Esophagus muscularis mucosa (tissue), 4 donors: Measurements from ENCODE around the gene PALMD.

Experiments used
- EP300 ChIP-seq: sonication (generic); formaldehyde crosslinking; IDR thresholded peaks from one replicate; pipeline ENCODE4 v1.6.1; 2017; ENCODE audit warnings: antibody characterized with exemption
- POLR2A ChIP-seq: fragments of 450-650 bp; IDR thresholded peaks from one replicate; pipeline ENCODE4 v1.6.1; 2017; ENCODE audit warnings: antibody characterized with exemption, moderate library complexity, mild to moderate bottlenecking, low read depth
- POLR2AphosphoS5 ChIP-seq, 2 donors: sonication (generic); formaldehyde crosslinking; IDR thresholded peaks; one replicate each; pipeline ENCODE4 v1.6.1; 2017; ENCODE audit warnings: antibody characterized with exemption in 2 of 2
- TF ChIP-seq, protein P1 (sequence below), 3 experiments: fragments of 200-600 bp in 2 of 3; fragments of 450-650 bp in 1 of 3; sonication (generic) in 2 of 3; IDR thresholded peaks; one replicate each; pipeline ENCODE4 v1.5.1; 2017 to 2019; ENCODE audit warnings: antibody characterized with exemption in 3 of 3, mild to moderate bottlenecking in 2 of 3, moderate library complexity in 1 of 3

DNA sequence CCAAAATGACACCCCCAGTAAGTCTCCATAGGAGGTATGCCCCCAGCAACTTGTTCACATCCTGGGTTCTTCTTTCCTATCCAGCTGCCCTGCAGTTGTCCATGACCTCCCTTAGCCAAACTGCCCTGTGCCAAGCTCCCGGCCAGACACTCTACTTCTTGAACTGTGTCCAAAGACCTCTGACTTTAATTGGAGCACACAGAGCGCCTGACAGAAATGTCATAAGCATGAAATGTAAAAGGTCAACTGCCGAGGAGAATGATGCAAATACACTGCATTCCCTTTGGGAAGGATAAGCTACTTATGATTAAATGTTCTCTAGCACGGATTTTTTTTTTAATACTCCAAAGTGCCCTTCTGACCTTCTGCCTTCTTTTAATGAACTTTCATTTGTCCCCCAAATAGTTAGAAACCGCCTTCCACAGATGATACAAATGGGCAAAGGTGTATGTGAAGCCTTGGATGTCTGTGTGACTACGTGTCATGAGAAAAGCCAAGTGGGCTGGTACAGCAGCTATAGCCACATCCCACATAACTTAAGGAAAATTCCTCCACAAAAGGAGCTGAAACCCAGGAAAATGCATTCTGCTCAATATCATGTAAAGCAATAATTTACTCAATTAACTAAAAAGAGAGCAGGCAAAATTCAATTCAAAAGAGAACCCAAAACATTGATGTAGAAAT, 26.8 kb downstream of the PALMD start:
- TF ChIP-seq, protein P1, sequence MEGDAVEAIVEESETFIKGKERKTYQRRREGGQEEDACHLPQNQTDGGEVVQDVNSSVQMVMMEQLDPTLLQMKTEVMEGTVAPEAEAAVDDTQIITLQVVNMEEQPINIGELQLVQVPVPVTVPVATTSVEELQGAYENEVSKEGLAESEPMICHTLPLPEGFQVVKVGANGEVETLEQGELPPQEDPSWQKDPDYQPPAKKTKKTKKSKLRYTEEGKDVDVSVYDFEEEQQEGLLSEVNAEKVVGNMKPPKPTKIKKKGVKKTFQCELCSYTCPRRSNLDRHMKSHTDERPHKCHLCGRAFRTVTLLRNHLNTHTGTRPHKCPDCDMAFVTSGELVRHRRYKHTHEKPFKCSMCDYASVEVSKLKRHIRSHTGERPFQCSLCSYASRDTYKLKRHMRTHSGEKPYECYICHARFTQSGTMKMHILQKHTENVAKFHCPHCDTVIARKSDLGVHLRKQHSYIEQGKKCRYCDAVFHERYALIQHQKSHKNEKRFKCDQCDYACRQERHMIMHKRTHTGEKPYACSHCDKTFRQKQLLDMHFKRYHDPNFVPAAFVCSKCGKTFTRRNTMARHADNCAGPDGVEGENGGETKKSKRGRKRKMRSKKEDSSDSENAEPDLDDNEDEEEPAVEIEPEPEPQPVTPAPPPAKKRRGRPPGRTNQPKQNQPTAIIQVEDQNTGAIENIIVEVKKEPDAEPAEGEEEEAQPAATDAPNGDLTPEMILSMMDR (IDR thresholded peaks at IDR 0.05) = no peak
- TF ChIP-seq POLR2A (no peak), EP300 (no peak), POLR2AphosphoS5 (IDR thresholded peaks at IDR 0.05) (peak in 1 of 2 donors; percentile 27)
